ENCODE results near the gene CRADD.

DNA sequence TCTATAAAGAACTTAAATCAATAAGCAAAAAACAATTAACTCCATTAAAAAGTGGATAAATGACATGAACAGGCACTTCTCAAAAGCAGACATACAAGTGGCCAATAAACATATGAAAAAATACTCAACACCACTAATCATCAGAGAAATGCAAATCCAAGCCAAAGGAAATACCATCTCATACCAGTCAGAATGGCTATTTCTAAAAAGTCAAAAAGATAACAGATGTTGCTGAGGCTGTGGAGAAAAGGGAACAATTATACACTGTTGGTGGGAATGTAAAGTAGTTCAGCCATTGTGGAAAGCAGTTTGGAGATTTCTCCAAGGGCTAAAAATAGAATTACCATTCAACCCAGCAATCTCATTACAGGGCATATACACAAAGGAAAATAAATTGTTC lies 236.7 kb downstream of the CRADD start:
- no peak for TF ChIP-seq POLR2A (IDR thresholded peaks at IDR 0.05)
- no peak for TF ChIP-seq EP300 (IDR thresholded peaks at IDR 0.05)
- TF ChIP-seq CTCF (IDR thresholded peaks at IDR 0.05), result no peak
